HG03565 (cell line): Measurements from ENCODE around the gene KIF1C.
"Not testable (repeated sequence)": the region's sequence is repeated elsewhere in the genome, so short reads cannot be mapped to it uniquely, and the experiment has no call there.

ENCODE experiments used
- ATAC-seq: cut with Tn5 transposase; IDR thresholded peaks from one replicate; pipeline ENCODE4 v1.9.1; 2021; ENCODE audit warnings: mild to moderate bottlenecking, moderate library complexity; ENCODE audit not compliant: unreplicated experiment

Gene KIF1C

GRCh38 chr17:5042157-5043022, 44.6 kb downstream of the KIF1C start:
- ATAC-seq: no peak

DNA sequence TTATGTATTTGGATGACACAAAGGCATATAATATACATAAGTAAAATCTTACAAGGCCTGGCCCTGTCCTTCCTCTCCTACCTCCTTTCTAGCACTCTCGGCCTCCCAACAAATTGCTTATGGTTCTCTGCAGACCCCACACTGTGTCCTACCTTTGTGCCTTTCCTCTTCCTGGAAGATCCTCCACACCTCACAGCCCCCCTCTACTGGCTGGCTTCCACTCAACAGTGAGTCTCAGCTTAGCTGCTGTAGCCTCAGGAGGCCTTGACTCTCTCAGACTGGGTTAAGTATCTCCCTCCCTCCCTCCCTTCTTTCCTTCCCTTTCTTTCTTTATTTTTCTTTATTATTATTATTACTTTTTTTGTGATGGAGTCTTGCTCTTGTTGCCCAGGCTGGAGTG, 45.8 kb downstream of the KIF1C start:
- no peak for ATAC-seq

- ATAC-seq: no peak
These were observed 46.9 kb downstream of the KIF1C start for GRCh38 chr17:5044630-5045029.

DNA sequence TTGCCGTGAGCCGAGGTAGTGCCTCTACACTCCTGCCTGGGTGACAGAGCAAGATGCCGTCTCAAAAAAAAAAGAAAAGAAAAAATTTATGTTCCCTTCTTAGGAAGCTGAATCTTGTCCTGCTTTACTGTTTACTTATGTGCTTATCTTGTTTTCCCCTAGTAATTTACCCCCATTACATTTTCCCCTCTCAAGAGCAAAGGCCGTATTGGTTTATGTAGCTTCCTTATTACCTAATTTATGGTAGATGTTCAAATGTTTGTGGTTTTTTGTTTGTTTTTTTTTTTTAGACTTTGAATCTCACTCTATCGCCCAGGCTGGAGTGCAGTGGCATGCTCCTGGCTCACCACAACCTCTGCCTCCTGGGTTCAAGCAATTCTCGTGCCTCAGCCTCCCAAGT, 47.7 kb downstream of the KIF1C start:
- no peak for ATAC-seq

DNA sequence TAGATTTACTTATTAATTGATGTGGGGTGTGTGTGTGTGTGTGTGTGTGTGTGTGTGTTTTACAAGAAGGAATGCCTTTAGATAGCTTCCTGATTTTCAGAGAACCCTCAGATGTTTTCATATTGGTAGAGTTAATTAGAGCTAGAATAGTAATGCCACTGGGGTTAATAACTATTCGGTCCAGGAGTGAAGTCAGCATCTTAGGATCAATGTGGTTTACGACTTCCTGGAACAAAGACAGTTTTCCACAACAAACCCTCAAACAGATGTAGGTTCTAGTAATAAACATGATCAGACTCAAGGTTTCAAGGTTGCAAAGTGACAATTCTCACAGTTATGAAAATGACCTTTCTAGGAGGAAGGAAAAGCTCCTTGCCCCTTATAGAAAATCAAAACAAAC, 49.7 kb downstream of the KIF1C start:
- no peak for ATAC-seq

DNA sequence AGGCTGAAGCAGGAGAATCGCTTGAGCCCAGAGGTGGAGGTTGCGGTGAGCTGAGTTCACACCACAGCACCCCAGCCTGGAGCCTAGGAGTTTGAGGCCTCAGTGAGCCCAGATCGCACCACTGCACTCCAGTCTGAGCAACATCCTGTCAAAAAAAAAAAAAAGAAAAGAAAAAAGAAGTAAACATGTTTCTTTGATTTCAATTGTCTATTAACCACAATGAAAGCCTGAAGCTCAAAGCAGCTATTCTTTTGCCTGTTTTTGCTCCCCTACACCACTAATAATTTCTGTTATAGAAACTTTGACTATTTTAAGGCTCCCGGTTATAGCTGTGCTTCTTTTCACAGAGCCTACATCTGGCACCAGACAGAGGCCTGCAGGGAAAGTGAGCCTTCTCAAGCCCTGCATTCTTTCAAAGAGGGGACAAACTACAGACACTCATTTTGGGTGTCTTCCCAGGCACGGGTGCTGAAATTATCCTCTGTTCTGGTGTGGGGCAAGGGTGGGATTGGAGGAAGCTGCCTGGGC, 51.6 kb downstream of the KIF1C start:
- ATAC-seq: no peak

DNA sequence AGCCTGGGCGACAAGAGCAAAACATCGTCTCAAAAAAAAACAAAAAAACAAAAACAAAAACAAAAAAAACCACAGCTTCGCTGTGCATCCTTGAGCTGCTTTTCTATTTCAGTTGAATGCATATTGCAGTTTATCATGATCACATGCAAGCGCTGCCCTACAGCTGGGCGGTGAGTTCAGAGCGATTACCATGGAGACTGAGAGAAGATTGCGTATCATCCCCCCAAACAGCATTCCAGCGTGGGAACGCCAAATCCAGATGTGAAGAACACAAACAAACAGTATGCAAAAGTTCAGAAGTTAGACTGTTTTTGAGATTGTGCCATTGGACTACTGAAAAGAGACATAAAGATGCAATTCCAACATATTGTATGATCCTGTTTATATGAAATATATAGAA, 52.5 kb downstream of the KIF1C start:
- no peak for ATAC-seq

DNA sequence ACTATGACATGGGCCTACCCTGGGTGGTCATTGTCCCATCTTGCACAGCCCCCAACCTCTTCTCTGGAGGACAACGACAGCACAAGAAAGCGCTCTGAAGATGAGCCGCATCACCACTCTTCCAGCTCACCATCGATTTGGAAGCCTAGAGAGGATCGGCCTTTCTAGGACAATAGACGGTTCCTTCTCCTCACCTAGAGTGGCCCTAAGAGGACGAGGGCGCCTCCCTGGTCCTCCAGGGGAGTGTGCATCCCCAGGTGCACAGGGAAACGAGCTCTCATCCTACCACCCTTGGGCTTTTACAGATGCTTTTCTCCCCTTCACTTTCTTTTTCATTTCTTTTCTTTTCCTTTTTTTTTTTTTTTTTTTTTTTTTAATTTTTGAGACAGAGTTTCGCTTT, 57.8 kb downstream of the KIF1C start:
- ATAC-seq: no peak

DNA sequence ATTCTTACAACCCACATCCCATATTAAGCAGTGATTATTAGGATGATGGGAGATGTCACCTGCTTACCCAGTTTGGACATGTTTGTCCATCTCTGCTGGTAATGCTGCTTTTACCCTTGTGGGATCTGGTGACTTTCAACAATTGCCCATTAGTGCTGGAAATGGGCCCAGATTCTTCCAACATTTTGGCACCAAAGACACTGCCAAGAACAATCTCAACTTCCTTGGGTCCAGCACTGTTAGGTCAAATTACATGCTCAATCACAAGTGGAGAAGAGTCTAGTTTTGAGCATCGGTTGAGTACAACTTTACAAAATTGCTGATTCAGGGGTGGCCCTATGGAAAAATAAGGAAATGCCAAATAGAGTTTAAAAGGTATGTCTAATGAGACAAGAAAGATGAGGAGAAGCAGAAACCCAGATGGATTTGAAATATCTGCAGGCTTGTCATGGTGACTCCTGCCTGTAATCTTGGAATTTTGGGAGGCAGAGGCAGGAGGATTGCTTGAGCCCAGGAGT, 67.5 kb downstream of the KIF1C start:
- no peak for ATAC-seq

DNA sequence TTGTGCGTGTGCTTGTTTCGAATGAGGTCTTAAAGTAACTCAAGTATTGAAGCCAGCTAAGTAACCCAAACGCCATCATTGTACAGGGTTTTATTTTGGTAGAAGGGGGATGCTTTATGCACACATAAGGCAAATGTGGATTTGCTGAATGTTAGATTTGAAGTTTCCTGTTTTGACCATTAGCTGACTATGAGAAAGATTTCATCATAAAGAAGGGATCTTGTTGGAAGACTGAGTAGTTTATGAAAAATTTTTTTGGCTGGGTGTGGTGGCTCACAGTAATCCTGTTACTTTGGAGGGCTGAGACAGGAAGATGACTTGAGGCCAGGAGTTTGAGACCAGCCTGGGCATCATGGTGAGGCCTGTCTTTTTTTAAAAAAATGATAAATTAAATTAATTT, 70.5 kb downstream of the KIF1C start:
- no peak for ATAC-seq

DNA sequence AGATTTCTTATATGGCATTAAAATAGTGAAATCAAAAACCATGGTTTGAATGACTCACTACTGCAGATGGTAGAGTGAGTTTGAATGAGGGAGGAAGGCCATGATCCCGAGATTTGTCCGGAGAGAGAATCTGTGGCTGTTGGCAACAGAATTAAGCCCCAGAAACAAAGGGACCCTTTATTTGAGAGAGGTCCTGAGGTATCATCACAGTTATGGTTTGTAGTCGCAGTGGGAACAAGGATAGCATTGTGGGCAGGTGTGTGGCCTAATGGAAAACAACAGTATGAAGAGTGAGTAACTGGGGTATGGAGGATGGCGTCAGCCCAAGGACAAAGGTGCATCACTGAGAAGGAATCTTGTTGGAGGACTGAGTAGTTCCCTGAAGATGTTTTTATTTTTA, 72.0 kb downstream of the KIF1C start:
- ATAC-seq: no peak

DNA sequence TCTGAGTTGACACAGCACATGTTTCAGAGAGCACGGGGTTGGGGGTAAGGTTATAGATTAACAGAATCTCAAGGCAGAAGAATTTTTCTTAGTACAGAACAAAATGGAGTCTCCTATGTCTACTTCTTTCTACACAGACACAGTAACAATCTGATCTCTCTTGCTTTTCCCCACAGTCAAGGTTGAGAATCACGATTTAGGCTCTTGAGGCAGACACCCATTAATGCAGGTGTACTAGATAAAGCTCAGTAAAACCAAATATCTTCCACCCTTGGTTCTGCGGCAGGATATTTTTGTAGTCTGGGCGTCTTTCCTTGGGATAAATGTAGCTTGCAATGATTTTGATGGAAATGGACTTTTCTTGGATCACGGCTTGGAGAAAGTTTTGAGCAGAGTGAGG, 77.7 kb downstream of the KIF1C start:
- not testable (repeated sequence) for ATAC-seq

GRCh38 chr17:5077275-5077674, 79.5 kb downstream of the KIF1C start:
- not testable (repeated sequence) for ATAC-seq

GRCh38 chr17:5077781-5078105, 80.0 kb downstream of the KIF1C start:
- no peak for ATAC-seq
